Muscle layer of colon (tissue), 2 donors: ENCODE data around the gene GP2.
"Not testable (repeated sequence)": the region's sequence is repeated elsewhere in the genome, so short reads cannot be mapped to it uniquely, and the experiment has no call there.

ENCODE experiments used
- H3K27ac ChIP-seq: one replicate; pipeline ENCODE4 v1.7.0; 2013; ENCODE audit warnings: low read depth, mild to moderate bottlenecking, low read length, moderate library complexity
- H3K27me3 ChIP-seq, 2 donors: one replicate each; pipeline ENCODE4 v1.7.0; 2013; ENCODE audit warnings: low read length in 2 of 2, mild to moderate bottlenecking in 2 of 2; ENCODE audit not compliant: insufficient read depth in 2 of 2, control insufficient read depth in 1 of 2
- H3K36me3 ChIP-seq: one replicate; pipeline ENCODE4 v1.7.0; 2013; ENCODE audit warnings: mild to moderate bottlenecking, low read length; ENCODE audit not compliant: insufficient read depth
- H3K4me1 ChIP-seq: one replicate; pipeline ENCODE4 v1.7.0; 2013; ENCODE audit warnings: mild to moderate bottlenecking, low read length; ENCODE audit not compliant: insufficient read depth
- H3K4me3 ChIP-seq, 2 donors: one replicate each; pipeline ENCODE4 v1.7.0; 2013; ENCODE audit warnings: low read length in 2 of 2, low read depth in 1 of 2, mild to moderate bottlenecking in 1 of 2, moderate library complexity in 1 of 2
- H3K9ac ChIP-seq: one replicate; pipeline ENCODE4 v1.7.0; 2013; ENCODE audit warnings: low read length
- H3K9me3 ChIP-seq: one replicate; pipeline ENCODE4 v1.7.0; 2013; ENCODE audit warnings: mild to moderate bottlenecking, low read length
- donor health status: abdominal sarcoma.
- donor health status: Adenocarcinoma of cecum.

The GP2 gene

DNA sequence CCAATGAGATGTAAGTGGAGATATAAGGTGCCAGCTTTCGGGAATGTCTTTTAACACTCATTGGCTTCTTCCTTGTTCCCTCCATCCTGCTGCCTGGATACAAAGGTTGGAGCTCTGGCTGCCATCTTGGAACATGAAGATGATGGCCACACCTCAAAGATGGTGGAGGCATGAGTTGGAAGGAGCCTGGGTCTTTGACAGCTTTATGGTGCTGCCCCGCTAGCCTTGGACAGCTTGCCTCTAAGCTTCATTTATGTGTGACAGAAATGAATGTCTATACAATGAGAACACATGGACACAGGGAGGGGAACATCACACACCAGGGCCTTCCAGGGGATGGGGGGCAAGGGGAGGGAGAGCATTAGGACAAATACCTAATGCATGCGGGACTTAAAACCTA lies 13.6 kb downstream of the GP2 start:
- H3K27me3 ChIP-seq, result no peaks in the 10 kb centered on the region
- no peak overlapping the region for H3K27ac ChIP-seq
- H3K9ac ChIP-seq, result no peak overlapping the region
- H3K4me3 ChIP-seq, result no peak overlapping the region
- H3K9me3 ChIP-seq, result no peaks in the 10 kb centered on the region
- no peaks in the 10 kb centered on the region for H3K36me3 ChIP-seq
- no peaks in the 10 kb centered on the region for H3K4me1 ChIP-seq

DNA sequence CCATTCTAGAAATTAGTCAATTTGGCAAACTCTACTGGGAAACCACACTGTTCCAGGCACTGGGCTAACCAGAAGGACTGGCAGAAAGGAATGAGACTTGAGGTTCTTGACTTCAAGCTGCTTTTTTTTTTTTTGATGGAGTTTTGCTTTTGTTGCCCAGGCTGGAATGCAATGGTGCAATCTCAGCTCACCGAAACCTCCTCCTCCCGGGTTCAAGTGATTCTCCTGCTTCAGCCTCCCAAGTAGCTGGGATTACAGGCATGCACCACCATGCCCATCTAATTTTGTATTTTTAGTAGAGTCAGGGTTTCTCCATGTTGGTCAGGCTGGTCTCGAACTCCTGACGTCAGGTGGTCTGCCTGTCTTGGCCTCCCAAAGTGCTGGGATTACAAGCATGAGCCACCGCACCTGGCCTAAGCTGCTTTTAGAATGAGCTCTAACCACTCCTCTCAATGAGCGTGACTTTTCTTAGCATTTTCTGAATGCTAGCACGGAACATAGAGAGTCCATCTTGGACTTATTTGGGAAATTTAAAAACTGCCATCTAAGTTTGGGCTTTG lies 14.7 kb downstream of the GP2 start:
- H3K4me3 ChIP-seq, H3K27ac ChIP-seq, H3K4me1 ChIP-seq, H3K36me3 ChIP-seq, H3K27me3 ChIP-seq, H3K9me3 ChIP-seq, H3K9ac ChIP-seq: not testable (repeated sequence)

DNA sequence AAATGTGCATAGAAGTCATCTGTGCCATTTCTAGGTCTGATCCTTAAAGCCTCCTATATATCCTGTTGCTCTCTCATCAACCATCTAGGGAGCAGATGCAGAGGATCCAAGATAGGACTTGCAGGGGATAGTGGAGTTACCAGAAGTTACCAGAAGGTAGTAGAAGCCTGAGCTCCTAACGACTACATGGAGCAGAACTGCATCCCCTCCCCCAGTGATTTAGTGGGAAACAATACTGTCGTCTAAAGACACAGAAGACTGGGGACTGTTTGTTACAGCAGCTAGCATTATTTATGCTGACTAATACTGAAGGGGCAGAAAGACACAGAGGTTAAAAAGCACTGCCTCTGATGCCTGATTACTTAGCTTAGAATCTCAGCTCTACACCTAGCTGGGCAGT lies 15.8 kb downstream of the GP2 start:
- Histone ChIP-seq H3K27me3 (no peaks in the 10 kb centered on the region), H3K27ac (no peak overlapping the region), H3K4me3 (no peak overlapping the region), H3K9me3 (no peaks in the 10 kb centered on the region), H3K9ac (no peak overlapping the region), H3K4me1 (no peaks in the 10 kb centered on the region), H3K36me3 (no peaks in the 10 kb centered on the region)

DNA sequence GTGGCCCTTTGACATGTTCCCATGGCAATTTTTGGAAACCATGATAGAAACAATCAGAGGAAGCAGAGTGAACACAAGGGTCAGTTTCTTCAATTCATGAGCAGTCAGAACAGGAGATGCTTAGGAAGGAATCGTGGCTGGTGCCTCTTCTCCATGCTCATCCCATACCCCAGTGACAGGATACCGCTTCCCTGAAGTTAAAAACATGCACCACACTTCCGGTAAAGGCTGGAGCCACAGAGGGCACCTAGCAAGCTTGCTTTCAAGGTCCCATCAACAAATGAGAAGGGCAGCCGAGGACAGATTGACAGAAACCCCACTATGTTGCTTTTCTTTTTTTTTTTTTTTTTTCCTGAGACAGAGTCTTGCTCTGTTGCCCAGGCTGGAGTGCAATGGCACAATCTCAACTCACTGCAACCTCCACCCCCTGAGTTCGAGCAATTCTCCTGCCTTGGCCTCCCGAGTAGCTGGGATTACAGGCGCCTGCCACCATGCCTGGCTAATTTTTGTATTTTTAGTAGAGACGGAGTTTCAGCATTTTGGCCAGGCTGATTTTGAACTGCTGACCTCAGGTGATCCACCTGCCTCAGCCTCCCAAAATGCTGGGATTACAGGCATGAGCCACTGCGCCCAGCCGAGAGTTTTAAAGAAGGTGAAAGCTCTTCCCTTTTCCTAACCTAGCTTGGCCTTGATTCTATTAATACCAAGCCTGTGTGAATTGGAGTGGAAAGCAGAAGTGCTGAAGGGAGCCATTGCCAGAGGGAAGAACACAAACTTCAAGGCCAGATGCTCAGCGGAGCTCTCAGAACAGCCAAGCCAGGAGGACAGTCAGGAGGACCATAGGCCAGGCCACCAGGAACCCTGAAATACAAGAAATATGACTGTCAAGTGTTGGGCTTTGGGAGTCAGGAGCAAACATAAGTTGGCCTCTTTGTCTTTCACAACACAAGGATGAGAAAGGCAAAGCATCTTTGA lies 16.6 kb downstream of the GP2 start:
- no peaks in the 10 kb centered on the region for H3K36me3 ChIP-seq
- no peak overlapping the region for H3K4me3 ChIP-seq
- no peaks in the 10 kb centered on the region for H3K9me3 ChIP-seq
- H3K9ac ChIP-seq, result no peak overlapping the region
- no peaks in the 10 kb centered on the region for H3K27me3 ChIP-seq
- no peak overlapping the region for H3K27ac ChIP-seq
- no peaks in the 10 kb centered on the region for H3K4me1 ChIP-seq

DNA sequence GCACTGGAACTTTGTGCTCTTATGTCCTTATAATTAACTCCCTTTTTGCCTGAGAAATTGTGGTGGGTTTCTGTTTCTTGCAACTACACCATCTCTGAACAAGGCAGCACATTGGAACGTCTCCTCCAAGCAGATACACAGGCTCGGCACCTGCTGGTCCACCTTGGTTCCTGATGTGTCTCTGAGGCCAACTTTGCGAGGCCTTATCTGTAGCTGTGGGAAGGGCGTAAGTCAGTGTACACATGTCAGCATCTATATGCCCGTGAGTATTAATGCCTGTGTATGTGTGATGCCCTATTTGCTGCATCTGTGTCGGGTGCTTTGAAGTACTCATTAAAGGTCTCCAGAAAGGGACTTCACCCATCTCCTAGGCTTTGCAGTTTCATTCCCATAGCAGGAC lies 17.5 kb downstream of the GP2 start:
- Histone ChIP-seq H3K36me3 (no peaks in the 10 kb centered on the region), H3K27me3 (no peaks in the 10 kb centered on the region), H3K4me3 (no peak overlapping the region), H3K4me1 (no peaks in the 10 kb centered on the region), H3K9ac (no peak overlapping the region), H3K9me3 (no peaks in the 10 kb centered on the region), H3K27ac (no peak overlapping the region)

DNA sequence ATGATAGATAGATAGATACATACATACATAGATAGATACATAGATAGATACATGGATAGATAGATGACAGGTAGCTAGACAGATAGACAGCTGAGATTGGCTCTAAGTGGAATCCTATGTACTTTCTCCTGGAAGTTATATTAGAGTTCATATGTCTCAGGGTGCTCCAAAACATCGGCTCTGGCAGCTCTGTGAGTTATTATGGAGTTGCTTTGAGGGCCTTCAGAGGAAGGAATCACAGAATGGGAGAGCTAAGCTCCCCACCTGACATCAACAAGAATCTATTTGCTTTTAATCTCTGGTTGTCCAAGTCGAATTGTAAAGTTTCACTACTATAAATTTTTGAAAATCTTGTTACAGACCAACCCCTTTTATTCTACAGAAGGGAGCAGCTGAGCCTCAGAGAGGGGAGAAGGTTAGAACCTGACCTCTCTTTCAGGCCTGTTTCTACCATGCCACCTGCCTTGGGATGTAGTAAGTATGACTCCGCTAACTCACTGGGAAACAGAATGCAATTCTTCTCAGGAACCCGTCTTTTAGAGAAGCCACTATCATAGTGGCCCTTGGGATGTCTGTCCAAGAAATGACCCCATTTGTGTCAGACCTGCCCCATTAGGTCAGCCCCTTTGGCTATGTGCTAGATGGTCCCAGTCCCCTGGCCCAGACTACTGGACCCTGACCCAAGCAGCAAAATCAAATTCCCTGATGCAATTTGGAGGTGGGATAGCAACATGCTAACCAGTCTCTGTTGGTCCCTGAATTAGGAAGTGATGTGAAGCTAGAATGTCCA lies 18.3 kb downstream of the GP2 start:
- no peak overlapping the region for H3K4me3 ChIP-seq
- no peaks in the 10 kb centered on the region for H3K27me3 ChIP-seq
- no peak overlapping the region for H3K9ac ChIP-seq
- no peaks in the 10 kb centered on the region for H3K36me3 ChIP-seq
- H3K4me1 ChIP-seq, result no peaks in the 10 kb centered on the region
- no peak overlapping the region for H3K27ac ChIP-seq
- H3K9me3 ChIP-seq, result no peaks in the 10 kb centered on the region

DNA sequence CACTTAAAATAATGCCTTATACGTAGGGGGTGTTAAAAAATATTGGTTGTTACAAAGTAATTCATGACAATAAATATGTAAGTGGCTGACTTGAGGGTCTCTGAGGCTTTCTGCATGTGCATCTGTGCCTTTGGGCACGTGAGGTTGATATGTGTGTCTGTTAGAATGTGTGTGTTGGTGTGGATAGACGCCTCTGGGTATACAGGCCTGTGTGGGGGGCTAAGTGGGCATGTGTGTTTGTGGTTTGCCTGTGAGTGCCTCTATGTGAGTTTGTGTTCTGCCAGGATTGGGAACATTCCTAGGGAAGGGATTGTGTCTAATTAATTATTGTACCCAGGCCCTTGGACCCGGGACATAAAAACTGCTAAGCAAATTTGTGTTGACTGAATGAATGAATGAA lies 19.0 kb downstream of the GP2 start:
- Histone ChIP-seq H3K9me3 (no peaks in the 10 kb centered on the region), H3K4me1 (no peaks in the 10 kb centered on the region), H3K4me3 (no peak overlapping the region), H3K27me3 (no peaks in the 10 kb centered on the region), H3K36me3 (no peaks in the 10 kb centered on the region), H3K9ac (no peak overlapping the region), H3K27ac (no peak overlapping the region)

DNA sequence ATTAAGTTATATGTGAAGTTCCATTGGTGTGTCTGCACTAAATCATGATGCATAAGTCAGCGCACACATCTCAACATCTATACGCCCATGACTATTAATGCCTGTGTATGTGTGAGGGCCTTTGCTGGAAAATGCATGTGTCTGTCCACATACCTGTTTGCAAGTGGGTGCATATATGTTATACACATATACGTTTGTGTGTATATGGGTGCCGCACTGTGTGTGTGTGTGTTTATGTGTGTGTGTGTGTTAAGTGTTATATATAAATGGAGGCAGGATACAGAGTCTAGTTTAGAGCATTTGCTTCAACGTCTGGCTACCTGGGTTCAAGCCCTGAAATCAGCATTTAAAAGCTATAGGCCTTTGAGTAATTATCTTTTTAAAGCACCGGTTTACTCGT lies 19.5 kb downstream of the GP2 start:
- Histone ChIP-seq H3K9me3 (no peaks in the 10 kb centered on the region), H3K36me3 (no peaks in the 10 kb centered on the region), H3K27me3 (no peaks in the 10 kb centered on the region), H3K4me3 (no peak overlapping the region), H3K4me1 (no peaks in the 10 kb centered on the region), H3K27ac (no peak overlapping the region), H3K9ac (no peak overlapping the region)

DNA sequence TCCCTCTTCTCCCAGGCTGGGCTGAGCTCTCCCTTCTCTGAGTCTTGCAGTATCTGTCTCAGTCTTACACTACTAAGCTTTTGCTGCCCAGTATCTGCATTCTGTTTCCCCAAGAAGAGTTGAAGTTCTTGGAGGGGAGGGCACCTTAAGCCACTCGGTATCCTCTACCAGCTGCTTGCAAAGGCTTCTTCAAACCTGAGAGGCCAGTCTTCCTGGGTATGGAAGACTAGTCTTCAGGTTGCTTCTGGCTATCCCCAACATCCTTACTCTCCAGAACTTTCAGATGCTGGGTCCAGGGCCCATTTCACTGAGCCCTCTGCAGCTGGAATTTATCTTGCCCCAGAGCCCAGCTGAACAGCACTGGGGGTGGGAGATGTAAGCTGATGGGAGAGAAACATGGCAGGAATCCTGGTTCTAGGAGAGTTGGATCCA lies 20.1 kb downstream of the GP2 start:
- H3K27ac ChIP-seq, result no peak overlapping the region
- H3K4me3 ChIP-seq, result no peak overlapping the region
- no peaks in the 10 kb centered on the region for H3K27me3 ChIP-seq
- no peaks in the 10 kb centered on the region for H3K36me3 ChIP-seq
- no peaks in the 10 kb centered on the region for H3K9me3 ChIP-seq
- no peak overlapping the region for H3K9ac ChIP-seq
- no peaks in the 10 kb centered on the region for H3K4me1 ChIP-seq

DNA sequence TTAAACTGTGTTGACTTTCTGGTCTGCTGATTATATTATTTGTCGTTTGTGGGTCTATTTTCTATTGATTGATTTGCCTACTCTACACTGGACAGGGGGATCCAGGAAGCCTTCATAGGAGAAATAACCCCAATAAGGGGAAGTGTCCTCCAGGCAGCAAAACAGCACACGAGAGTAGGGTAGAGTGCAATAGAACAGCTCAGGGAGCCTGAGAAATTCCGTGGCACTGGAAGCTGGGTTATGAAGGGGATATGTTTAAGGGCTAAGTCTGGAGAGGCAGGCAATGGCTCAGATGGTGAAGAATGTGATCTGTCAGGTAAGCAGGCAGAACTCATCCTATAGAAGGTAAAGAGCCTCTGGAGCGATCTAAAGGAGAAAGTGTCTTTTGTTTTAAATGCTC lies 20.9 kb downstream of the GP2 start:
- Histone ChIP-seq H3K27ac (no peak overlapping the region), H3K4me1 (no peaks in the 10 kb centered on the region), H3K9me3 (no peaks in the 10 kb centered on the region), H3K9ac (no peak overlapping the region), H3K36me3 (no peaks in the 10 kb centered on the region), H3K27me3 (no peaks in the 10 kb centered on the region), H3K4me3 (no peak overlapping the region)

DNA sequence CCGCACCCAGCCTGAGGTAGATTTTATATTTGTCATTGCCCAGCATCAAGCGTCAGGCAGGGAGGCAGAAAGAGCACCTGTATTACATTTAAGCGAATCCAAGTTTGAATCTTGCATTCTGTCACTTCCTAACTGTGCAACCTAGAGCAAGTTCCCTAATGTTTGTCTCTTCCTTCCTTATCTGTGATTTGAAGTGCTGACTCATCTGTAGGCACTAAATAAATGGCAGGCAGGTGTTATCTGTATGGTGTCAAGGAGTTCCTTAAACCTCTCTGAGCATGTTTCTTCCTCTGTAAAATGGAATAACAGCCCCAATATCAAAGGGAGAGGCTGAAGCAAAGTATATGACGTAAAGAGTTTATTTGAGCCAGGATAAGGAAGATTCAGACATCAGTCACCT lies 24.3 kb downstream of the GP2 start:
- Histone ChIP-seq H3K27ac (no peak overlapping the region), H3K4me1 (no peaks in the 10 kb centered on the region), H3K4me3 (no peak overlapping the region), H3K9me3 (no peaks in the 10 kb centered on the region), H3K9ac (no peak overlapping the region), H3K36me3 (no peaks in the 10 kb centered on the region), H3K27me3 (no peaks in the 10 kb centered on the region)
